HG02870 (cell line): ENCODE measurements around the gene ZBED4.
"Not testable (repeated sequence)": the region's sequence is repeated elsewhere in the genome, so short reads cannot be mapped to it uniquely, and the experiment has no call there.

Source experiments
- ATAC-seq: cut with Tn5 transposase; IDR thresholded peaks from one replicate; pipeline ENCODE4 v1.9.1; 2021; ENCODE audit warnings: mild to moderate bottlenecking, moderate library complexity; ENCODE audit not compliant: unreplicated experiment

Gene ZBED4

GRCh38 chr22:49826603-49827270, 26.9 kb upstream of the ZBED4 start:
- no peak for ATAC-seq

- ATAC-seq: no peak
Observed at GRCh38 chr22:49827271-49827852, 26.3 kb upstream of the ZBED4 start.

GRCh38 chr22:49827853-49828598, 25.6 kb upstream of the ZBED4 start, which contains the start of gene BRD1:
TSS of gene BRD1 (minus strand) at chr22:49827873. CDS start at chr22:49824317, 3,556 bp downstream.
- ATAC-seq: no peak

GRCh38 chr22:49828599-49828965, 25.1 kb upstream of the ZBED4 start:
- no peak for ATAC-seq

GRCh38 chr22:49829044-49829853, 24.4 kb upstream of the ZBED4 start:
- ATAC-seq: no peak

GRCh38 chr22:49833340-49834007, 20.2 kb upstream of the ZBED4 start:
- no peak for ATAC-seq

- no peak for ATAC-seq
Observed at GRCh38 chr22:49838771-49839717, 14.6 kb upstream of the ZBED4 start.

- no peak for ATAC-seq
Observed at GRCh38 chr22:49845241-49845640, 8.4 kb upstream of the ZBED4 start.

GRCh38 chr22:49845666-49846459, 7.8 kb upstream of the ZBED4 start:
- ATAC-seq: no peak

GRCh38 chr22:49847751-49848689, 5.6 kb upstream of the ZBED4 start:
- ATAC-seq: no peak

- no peak for ATAC-seq
Observed at GRCh38 chr22:49848690-49849160, 4.9 kb upstream of the ZBED4 start.

- no peak for ATAC-seq
Observed at GRCh38 chr22:49849161-49850020, 4.3 kb upstream of the ZBED4 start.

GRCh38 chr22:49850021-49850911, 3.4 kb upstream of the ZBED4 start:
- no peak for ATAC-seq

GRCh38 chr22:49850959-49851802, 2.5 kb upstream of the ZBED4 start:
- no peak for ATAC-seq

GRCh38 chr22:49852568-49852897, 1.1 kb upstream of the ZBED4 start:
- ATAC-seq: not testable (repeated sequence)
